GM12891 (cell line): ENCODE results near the gene RAPGEF4.

ENCODE experiments used
- PAX5 ChIP-seq: IDR thresholded peaks from 2 replicates; pipeline ENCODE4 v1.6.1; 2011; ENCODE audit warnings: low read length, moderate library complexity, mild to moderate bottlenecking; ENCODE audit not compliant: insufficient read depth, severe bottlenecking
- POLR2A ChIP-seq: IDR thresholded peaks from 2 replicates; pipeline ENCODE4 v1.6.1; 2011; ENCODE audit warnings: low read depth, low read length, control low read depth
- POLR2AphosphoS5 ChIP-seq: IDR thresholded peaks from 2 replicates; pipeline ENCODE4 v1.6.1; 2011; ENCODE audit warnings: low read depth, low read length, control low read depth
- POU2F2 ChIP-seq: IDR thresholded peaks from 2 replicates; pipeline ENCODE4 v1.6.1; 2011; ENCODE audit warnings: low read depth, mild to moderate bottlenecking, control low read depth, low read length, moderate library complexity
- SPI1 ChIP-seq: IDR thresholded peaks from 2 replicates; pipeline ENCODE4 v1.6.1; 2011; ENCODE audit warnings: low read depth, low read length, control low read depth
- TAF1 ChIP-seq: IDR thresholded peaks from 2 replicates; pipeline ENCODE4 v1.6.1; 2011; ENCODE audit warnings: low read depth, low read length, control low read depth

DNA sequence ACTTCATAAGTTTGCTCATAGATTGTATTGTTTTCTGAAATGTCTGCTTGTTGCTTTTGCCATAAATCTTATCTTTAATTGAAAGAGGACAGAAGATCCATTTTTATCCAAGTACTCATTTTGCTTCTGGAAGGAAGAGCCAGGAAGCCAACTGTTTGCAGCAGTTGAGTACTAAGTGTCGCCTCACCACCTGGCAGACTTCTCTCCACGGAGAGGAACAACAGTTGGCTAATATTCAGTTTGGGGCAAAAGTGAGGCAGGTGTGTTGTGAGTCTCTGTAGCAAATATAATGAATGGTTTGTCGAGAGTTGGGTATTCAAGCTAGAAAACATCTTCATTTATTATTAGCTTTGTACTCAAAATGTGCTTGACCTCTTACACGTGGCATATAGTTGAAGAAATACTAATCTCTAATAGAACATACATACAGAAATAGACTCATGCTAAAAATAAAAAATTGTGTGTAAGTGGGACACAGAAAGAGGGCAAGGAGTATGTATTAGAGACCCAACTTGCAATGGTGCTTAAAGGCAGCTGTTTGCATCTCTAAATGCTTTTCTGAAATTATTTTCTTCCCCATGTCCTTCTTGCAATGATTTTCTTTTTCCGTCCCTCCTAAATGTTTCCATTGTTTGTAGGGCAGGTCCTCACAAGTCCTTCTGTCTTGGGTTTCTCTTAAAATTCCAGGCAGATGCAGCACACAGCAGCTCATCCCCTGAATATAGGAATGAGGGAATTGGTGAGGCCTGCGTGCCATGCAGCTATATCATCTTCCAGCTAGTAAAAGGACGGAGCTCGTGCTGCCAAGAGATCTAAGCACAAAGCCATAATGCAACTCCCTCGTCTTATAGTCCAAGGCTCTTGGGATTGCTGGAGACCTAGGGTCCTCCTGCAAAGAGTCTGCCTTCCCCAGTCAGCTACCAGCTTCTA, 295.2 kb downstream of the RAPGEF4 start:
- TF ChIP-seq POLR2AphosphoS5 (no peak), PAX5 (no peak), POLR2A (no peak), TAF1 (no peak), SPI1 (no peak), POU2F2 (no peak)
